ENCODE measurements around the gene PDCD11. TPM values are rescaled to one million over a fixed set of nuclear protein-coding genes. Genes with fewer than 3 reads are reported as not detected.
"Not testable (repeated sequence)": the region's sequence is repeated elsewhere in the genome, so short reads cannot be mapped to it uniquely, and the experiment has no call there.

Gene PDCD11
- polyA plus RNA-seq, 2 donors: 12.2 to 15.5 TPM

DNA sequence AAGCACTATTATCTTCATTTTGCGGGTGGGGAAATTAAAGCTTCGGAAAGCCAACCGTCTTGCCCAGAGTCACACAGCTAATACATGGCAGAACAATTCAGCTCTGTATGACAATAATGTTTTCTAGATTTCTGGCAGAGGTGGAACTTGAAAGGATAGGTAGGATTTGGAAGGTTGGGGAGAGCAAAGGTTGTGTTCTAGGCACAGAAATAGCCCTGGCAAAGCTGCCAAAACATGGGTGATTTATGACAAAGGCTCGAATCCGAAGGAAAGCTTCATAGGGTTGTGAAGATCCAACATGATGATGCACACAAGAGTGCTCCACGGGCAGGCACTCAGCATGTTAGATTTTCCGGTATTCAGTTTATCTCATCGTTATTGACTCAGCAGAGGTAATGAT is 19.2 kb downstream of the PDCD11 start:
- H3K36me3 ChIP-seq (ENCODE audit: control insufficient read depth in 2 of 2, insufficient read depth in 2 of 2, low read length in 1 of 2): peaks cover 27 to 57% of the 10 kb centered on the region in 2 donors
- WGBS, 2 donors: 78 to 79% methylated on average over 8 of the region's 8 CpGs
- H3K27me3 ChIP-seq (ENCODE audit: control insufficient read depth in 1 of 2, insufficient read depth in 2 of 2, low read length in 2 of 2): no peaks in the 10 kb centered on the region

DNA sequence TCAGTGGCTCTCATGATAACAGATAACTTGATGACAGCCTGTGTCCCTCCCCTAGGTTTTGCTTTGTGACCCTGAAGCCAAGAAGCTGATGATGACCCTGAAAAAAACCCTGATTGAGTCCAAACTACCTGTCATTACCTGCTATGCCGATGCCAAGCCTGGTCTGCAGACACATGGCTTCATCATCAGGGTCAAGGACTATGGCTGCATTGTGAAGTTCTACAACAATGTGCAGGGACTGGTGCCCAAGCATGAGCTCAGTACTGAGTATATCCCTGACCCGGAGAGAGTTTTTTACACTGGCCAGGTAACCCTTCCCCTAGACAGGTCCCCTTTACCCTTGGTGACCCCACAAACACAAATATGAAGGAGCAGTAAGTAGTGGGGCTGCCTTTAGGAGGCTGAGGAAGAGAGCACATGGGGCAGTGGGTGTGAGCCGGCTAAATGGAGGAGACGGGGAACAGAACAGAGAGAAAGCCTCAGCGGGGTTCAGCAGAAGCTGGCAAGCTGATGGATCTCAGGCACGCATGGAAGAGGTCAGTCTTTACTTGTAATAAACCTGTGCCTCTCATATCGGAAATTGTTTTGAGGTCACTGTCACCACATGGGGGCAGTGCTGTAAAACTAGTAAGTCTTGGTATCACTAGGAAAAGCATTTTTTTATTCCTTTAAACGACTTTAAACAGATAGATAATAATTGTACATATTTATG is 20.2 kb downstream of the PDCD11 start:
- H3K4me3 ChIP-seq (ENCODE audit: low read depth in 1 of 2, low read length in 2 of 2): no peak overlapping the region
- H3K9me3 ChIP-seq (ENCODE audit: control insufficient read depth in 2 of 2, insufficient read depth in 1 of 2, low read depth in 1 of 2, low read length in 1 of 2): no peaks in the 10 kb centered on the region
- WGBS, 2 donors: 44 to 52% methylated on average over 8 of the region's 8 CpGs
- H3K36me3 ChIP-seq (ENCODE audit: control insufficient read depth in 2 of 2, insufficient read depth in 2 of 2, low read length in 1 of 2): peaks cover 27 to 59% of the 10 kb centered on the region in 2 donors
- no peak overlapping the region for H3K27ac ChIP-seq (ENCODE audit: low read depth in 2 of 2, low read length in 1 of 2)
- no peaks in the 10 kb centered on the region for H3K4me1 ChIP-seq (ENCODE audit: control insufficient read depth in 2 of 2, insufficient read depth in 2 of 2, low read length in 1 of 2)
- no peaks in the 10 kb centered on the region for H3K27me3 ChIP-seq (ENCODE audit: control insufficient read depth in 1 of 2, insufficient read depth in 2 of 2, low read length in 2 of 2)

More for the DNA sequence above, 19.2 kb downstream of the PDCD11 start:
- H3K4me3 ChIP-seq (ENCODE audit: low read depth in 1 of 2, low read length in 2 of 2): no peak overlapping the region
- H3K4me1 ChIP-seq (ENCODE audit: control insufficient read depth in 2 of 2, insufficient read depth in 2 of 2, low read length in 1 of 2): no peaks in the 10 kb centered on the region
- no peaks in the 10 kb centered on the region for H3K9me3 ChIP-seq (ENCODE audit: control insufficient read depth in 2 of 2, insufficient read depth in 1 of 2, low read depth in 1 of 2, low read length in 1 of 2)
- no peak overlapping the region for H3K27ac ChIP-seq (ENCODE audit: low read depth in 2 of 2, low read length in 1 of 2)

DNA sequence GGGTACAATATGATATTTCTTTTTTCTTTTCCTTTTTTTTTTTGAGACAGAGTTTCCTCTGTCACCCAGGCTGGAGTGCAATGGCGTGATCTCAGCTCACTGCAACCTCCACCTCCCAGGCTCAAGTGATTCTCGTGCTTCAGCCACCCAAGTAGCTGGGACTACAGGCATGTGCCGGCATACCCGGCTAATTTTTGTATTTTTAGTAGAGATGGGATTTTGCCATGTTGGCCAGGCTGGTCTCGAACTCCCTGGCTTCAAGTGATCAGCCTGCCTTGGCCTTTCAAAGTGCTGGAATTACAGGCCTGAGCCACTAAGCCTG is 20.7 kb downstream of the PDCD11 start:
- not testable (repeated sequence) for H3K9me3 ChIP-seq (ENCODE audit: control insufficient read depth in 2 of 2, insufficient read depth in 1 of 2, low read depth in 1 of 2, low read length in 1 of 2); H3K27me3 ChIP-seq (ENCODE audit: control insufficient read depth in 1 of 2, insufficient read depth in 2 of 2, low read length in 2 of 2); H3K4me1 ChIP-seq (ENCODE audit: control insufficient read depth in 2 of 2, insufficient read depth in 2 of 2, low read length in 1 of 2); H3K27ac ChIP-seq (ENCODE audit: low read depth in 2 of 2, low read length in 1 of 2); H3K4me3 ChIP-seq (ENCODE audit: low read depth in 1 of 2, low read length in 2 of 2)
- 90 to 94% methylated on average over 5 of the region's 5 CpGs for WGBS, 2 donors
- peaks cover 27 to 59% of the 10 kb centered on the region in 2 donors for H3K36me3 ChIP-seq (ENCODE audit: control insufficient read depth in 2 of 2, insufficient read depth in 2 of 2, low read length in 1 of 2)

DNA sequence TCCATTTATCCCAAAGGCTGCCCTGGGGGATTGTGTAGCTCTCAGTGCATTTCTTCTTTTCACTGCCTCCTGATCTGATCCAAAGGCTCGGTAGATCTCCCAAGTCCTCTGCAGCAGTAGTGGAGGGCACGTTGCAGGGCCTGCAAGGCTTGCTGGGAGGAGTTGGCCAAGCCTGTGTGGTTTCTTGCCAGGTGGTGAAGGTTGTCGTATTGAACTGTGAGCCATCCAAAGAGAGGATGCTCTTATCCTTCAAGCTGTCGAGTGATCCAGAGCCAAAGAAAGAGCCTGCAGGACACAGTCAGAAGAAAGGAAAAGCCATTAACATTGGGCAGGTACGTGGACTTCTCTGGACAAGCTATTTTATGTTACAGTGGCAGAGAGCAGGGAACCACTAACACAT is 21.2 kb downstream of the PDCD11 start:
- WGBS, 2 donors: 87 to 93% methylated on average over 5 of the region's 5 CpGs
- Histone ChIP-seq H3K27ac (ENCODE audit: low read depth in 2 of 2, low read length in 1 of 2) (no peak overlapping the region), H3K36me3 (ENCODE audit: control insufficient read depth in 2 of 2, insufficient read depth in 2 of 2, low read length in 1 of 2) (peaks cover 27 to 59% of the 10 kb centered on the region in 2 donors), H3K9me3 (ENCODE audit: control insufficient read depth in 2 of 2, insufficient read depth in 1 of 2, low read depth in 1 of 2, low read length in 1 of 2) (no peaks in the 10 kb centered on the region), H3K4me3 (ENCODE audit: low read depth in 1 of 2, low read length in 2 of 2) (no peak overlapping the region), H3K4me1 (ENCODE audit: control insufficient read depth in 2 of 2, insufficient read depth in 2 of 2, low read length in 1 of 2) (no peaks in the 10 kb centered on the region), H3K27me3 (ENCODE audit: control insufficient read depth in 1 of 2, insufficient read depth in 2 of 2, low read length in 2 of 2) (no peaks in the 10 kb centered on the region)

DNA sequence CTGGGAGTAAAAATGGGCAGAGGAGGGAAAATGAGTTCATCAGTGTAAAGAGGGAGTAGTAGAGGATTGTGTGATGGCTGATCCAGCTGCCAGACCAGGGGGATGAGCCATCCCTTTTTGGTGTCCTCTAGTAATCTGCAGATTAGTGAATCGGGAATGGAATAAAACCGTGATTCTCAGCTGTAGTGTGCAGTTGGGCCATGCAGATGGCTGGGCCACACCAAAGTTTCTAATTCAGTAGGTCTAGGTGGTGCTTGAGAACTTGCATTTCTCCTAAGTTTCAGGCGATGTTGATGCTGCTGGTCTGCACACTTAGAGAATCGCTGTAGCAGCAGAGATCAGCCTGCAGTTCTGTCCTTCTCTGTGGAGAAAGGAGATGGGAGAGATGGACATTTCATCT is 22.7 kb downstream of the PDCD11 start:
- Histone ChIP-seq H3K27ac (ENCODE audit: low read depth in 2 of 2, low read length in 1 of 2) (no peak overlapping the region), H3K9me3 (ENCODE audit: control insufficient read depth in 2 of 2, insufficient read depth in 1 of 2, low read depth in 1 of 2, low read length in 1 of 2) (no peaks in the 10 kb centered on the region), H3K4me3 (ENCODE audit: low read depth in 1 of 2, low read length in 2 of 2) (no peak overlapping the region), H3K4me1 (ENCODE audit: control insufficient read depth in 2 of 2, insufficient read depth in 2 of 2, low read length in 1 of 2) (no peaks in the 10 kb centered on the region), H3K36me3 (ENCODE audit: control insufficient read depth in 2 of 2, insufficient read depth in 2 of 2, low read length in 1 of 2) (peaks cover 21 to 61% of the 10 kb centered on the region in 2 donors), H3K27me3 (ENCODE audit: control insufficient read depth in 1 of 2, insufficient read depth in 2 of 2, low read length in 2 of 2) (no peaks in the 10 kb centered on the region)
- WGBS, 2 donors: 96% methylated on average over 4 of the region's 4 CpGs

DNA sequence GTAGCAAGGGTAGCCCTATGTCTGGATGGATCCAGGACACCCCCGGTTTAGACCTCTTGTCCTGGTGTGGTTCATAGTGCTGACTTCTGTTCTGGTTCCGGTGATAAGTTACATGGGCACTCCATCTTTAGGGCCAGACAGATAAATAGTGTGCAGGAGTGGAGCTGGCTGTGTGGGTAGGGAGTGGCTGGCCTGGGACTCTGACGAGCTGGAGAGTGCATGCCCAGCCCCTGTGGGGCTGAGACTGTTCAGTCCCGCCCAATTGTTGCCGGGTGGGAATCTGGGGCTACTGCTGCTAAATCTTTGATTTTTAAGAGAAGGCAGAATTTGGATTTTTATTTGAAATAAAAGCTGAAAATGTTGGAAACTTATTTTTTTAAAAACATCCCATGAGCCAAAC is 27.3 kb downstream of the PDCD11 start:
- Histone ChIP-seq H3K27me3 (ENCODE audit: control insufficient read depth in 1 of 2, insufficient read depth in 2 of 2, low read length in 2 of 2) (no peaks in the 10 kb centered on the region), H3K4me1 (ENCODE audit: control insufficient read depth in 2 of 2, insufficient read depth in 2 of 2, low read length in 1 of 2) (no peaks in the 10 kb centered on the region), H3K36me3 (ENCODE audit: control insufficient read depth in 2 of 2, insufficient read depth in 2 of 2, low read length in 1 of 2) (peaks cover 22 to 47% of the 10 kb centered on the region in 2 donors), H3K9me3 (ENCODE audit: control insufficient read depth in 2 of 2, insufficient read depth in 1 of 2, low read depth in 1 of 2, low read length in 1 of 2) (no peaks in the 10 kb centered on the region), H3K27ac (ENCODE audit: low read depth in 2 of 2, low read length in 1 of 2) (no peak overlapping the region), H3K4me3 (ENCODE audit: low read depth in 1 of 2, low read length in 2 of 2) (no peak overlapping the region)
- WGBS, 2 donors: 84 to 87% methylated on average over 5 of the region's 5 CpGs

DNA sequence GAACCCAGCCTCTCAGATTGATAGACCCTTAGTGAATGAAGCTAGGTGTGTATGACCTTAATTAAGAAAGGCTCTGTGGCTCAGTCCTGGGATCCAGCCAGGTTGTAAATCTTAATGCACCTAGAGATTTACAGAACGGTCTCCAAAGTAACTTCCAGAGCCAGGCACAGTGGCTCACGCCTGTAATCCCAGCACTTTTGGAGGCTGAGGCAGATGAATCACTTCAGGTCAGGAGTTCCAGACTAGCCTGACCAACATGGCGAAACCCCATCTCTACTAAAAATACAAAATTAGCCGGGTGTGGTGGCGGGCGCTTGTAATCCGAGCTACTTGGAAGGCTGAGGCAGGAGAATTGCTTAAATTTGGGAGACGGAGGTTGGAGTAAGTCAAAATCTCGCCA is 31.4 kb downstream of the PDCD11 start:
- Histone ChIP-seq H3K9me3 (ENCODE audit: control insufficient read depth in 2 of 2, insufficient read depth in 1 of 2, low read depth in 1 of 2, low read length in 1 of 2) (no peaks in the 10 kb centered on the region), H3K36me3 (ENCODE audit: control insufficient read depth in 2 of 2, insufficient read depth in 2 of 2, low read length in 1 of 2) (peaks cover 18 to 36% of the 10 kb centered on the region in 2 donors), H3K4me3 (ENCODE audit: low read depth in 1 of 2, low read length in 2 of 2) (no peak overlapping the region), H3K27me3 (ENCODE audit: control insufficient read depth in 1 of 2, insufficient read depth in 2 of 2, low read length in 2 of 2) (no peaks in the 10 kb centered on the region), H3K27ac (ENCODE audit: low read depth in 2 of 2, low read length in 1 of 2) (no peak overlapping the region), H3K4me1 (ENCODE audit: control insufficient read depth in 2 of 2, insufficient read depth in 2 of 2, low read length in 1 of 2) (no peaks in the 10 kb centered on the region)
- 92 to 94% methylated on average over 9 of the region's 9 CpGs for WGBS, 2 donors

DNA sequence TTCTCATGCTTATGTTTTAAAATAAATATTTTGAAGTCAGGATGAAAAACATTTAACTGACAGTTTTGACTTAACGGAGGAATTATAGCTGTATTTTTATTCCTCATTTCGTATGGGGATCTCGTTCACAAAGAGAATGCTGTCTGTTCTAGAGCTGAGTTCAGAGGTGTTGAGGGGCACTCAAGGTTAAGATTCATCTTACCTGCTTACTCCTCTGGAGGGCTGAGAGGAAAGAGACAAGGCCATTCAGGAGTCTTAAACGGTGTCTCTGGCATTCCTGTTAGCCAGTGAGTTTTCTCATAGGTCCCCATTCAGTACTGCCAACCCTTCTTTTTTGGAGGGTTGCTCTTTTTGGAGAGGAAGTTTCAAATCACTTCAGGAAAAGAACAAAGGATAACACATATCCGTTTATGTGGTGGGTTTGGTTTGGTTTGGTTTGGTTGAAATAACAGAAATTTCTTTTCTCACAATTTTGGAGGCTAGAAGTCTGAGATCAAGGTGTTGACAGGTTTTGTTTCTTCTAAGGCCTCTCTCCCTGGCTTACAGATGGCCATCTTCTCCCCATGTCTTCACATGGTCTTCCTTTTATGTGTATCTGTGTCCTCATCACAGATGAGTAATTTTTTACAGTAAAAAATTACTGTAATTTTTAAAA is 32.7 kb downstream of the PDCD11 start:
- Histone ChIP-seq H3K4me3 (ENCODE audit: low read depth in 1 of 2, low read length in 2 of 2) (no peak overlapping the region), H3K4me1 (ENCODE audit: control insufficient read depth in 2 of 2, insufficient read depth in 2 of 2, low read length in 1 of 2) (no peaks in the 10 kb centered on the region), H3K27ac (ENCODE audit: low read depth in 2 of 2, low read length in 1 of 2) (no peak overlapping the region), H3K9me3 (ENCODE audit: control insufficient read depth in 2 of 2, insufficient read depth in 1 of 2, low read depth in 1 of 2, low read length in 1 of 2) (no peaks in the 10 kb centered on the region), H3K36me3 (ENCODE audit: control insufficient read depth in 2 of 2, insufficient read depth in 2 of 2, low read length in 1 of 2) (peaks cover 15 to 30% of the 10 kb centered on the region in 2 donors), H3K27me3 (ENCODE audit: control insufficient read depth in 1 of 2, insufficient read depth in 2 of 2, low read length in 2 of 2) (no peaks in the 10 kb centered on the region)
- 60 to 63% methylated on average over 5 of the region's 5 CpGs for WGBS, 2 donors

DNA sequence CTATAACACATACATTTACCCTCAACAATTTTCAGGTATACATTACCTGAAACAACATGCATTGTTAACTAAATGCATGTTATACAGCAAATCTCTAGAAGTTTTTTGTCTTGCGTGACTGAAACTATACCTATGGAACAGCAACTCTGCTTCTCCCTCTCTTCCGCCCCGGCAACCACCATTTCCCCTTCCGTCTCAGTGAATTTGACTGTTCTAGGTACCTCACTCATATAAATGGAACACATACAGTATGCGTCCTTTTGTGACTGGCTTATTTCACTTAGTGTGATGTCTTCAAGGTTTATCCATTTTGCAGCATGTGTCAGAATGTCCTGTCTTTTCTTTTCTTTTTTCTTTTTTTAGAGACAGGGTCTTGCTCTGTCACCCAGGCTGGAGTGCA is 33.2 kb downstream of the PDCD11 start:
- Histone ChIP-seq H3K36me3 (ENCODE audit: control insufficient read depth in 2 of 2, insufficient read depth in 2 of 2, low read length in 1 of 2) (peaks cover 15 to 29% of the 10 kb centered on the region in 2 donors), H3K27me3 (ENCODE audit: control insufficient read depth in 1 of 2, insufficient read depth in 2 of 2, low read length in 2 of 2) (no peaks in the 10 kb centered on the region), H3K4me3 (ENCODE audit: low read depth in 1 of 2, low read length in 2 of 2) (no peak overlapping the region), H3K4me1 (ENCODE audit: control insufficient read depth in 2 of 2, insufficient read depth in 2 of 2, low read length in 1 of 2) (no peaks in the 10 kb centered on the region), H3K9me3 (ENCODE audit: control insufficient read depth in 2 of 2, insufficient read depth in 1 of 2, low read depth in 1 of 2, low read length in 1 of 2) (no peaks in the 10 kb centered on the region), H3K27ac (ENCODE audit: low read depth in 2 of 2, low read length in 1 of 2) (no peak overlapping the region)
- 94 to 95% methylated on average over 5 of the region's 5 CpGs for WGBS, 2 donors

DNA sequence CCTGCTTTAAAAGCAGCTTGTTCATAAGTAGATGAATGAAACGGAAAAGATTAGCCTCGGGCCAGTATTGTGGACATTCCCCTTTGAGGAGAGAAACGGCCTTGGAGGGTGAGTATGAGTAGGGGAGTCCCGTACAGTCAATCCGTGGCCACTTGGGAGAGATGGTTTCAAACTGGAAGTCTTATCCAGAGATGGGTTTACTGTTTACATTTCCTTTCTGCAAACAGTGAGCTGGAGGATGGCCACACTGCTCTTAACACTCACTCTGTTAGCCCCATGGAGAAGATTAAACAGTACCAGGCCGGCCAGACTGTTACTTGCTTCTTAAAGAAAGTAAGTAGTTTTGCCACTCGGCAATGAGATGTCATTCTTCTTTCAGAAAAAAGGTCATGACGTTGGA is 35.5 kb downstream of the PDCD11 start:
- no peaks in the 10 kb centered on the region for H3K27me3 ChIP-seq (ENCODE audit: control insufficient read depth in 1 of 2, insufficient read depth in 2 of 2, low read length in 2 of 2)
- peaks cover 19 to 34% of the 10 kb centered on the region in 2 donors for H3K36me3 ChIP-seq (ENCODE audit: control insufficient read depth in 2 of 2, insufficient read depth in 2 of 2, low read length in 1 of 2)
- H3K4me1 ChIP-seq (ENCODE audit: control insufficient read depth in 2 of 2, insufficient read depth in 2 of 2, low read length in 1 of 2): no peaks in the 10 kb centered on the region
- H3K4me3 ChIP-seq (ENCODE audit: low read depth in 1 of 2, low read length in 2 of 2): no peak overlapping the region
- H3K9me3 ChIP-seq (ENCODE audit: control insufficient read depth in 2 of 2, insufficient read depth in 1 of 2, low read depth in 1 of 2, low read length in 1 of 2): no peaks in the 10 kb centered on the region
- 58 to 62% methylated on average over 8 of the region's 8 CpGs for WGBS, 2 donors
- H3K27ac ChIP-seq (ENCODE audit: low read depth in 2 of 2, low read length in 1 of 2): no peak overlapping the region
